CD4-positive, alpha-beta T cell treated with Interleukin-6 at 100 ng/mL for 8 hours (primary cell): Measurements from ENCODE around the gene CFAP46.

Experiments used
- DNase-seq: peaks from one replicate; pipeline ENCODE4 v3.0.0-alpha.2; 2020; ENCODE audit warnings: mixed read lengths, low spot score

CFAP46 gene

GRCh38 chr10:132942101-132943057 lies at the start of gene CFAP46:
CFAP46 (minus strand) TSS chr10:132942570; CDS start chr10:132942484, 86 bp downstream.
- no peak for DNase-seq

GRCh38 chr10:132991706-132992432 lies 49.5 kb upstream of the CFAP46 start:
- no peak for DNase-seq

DNA sequence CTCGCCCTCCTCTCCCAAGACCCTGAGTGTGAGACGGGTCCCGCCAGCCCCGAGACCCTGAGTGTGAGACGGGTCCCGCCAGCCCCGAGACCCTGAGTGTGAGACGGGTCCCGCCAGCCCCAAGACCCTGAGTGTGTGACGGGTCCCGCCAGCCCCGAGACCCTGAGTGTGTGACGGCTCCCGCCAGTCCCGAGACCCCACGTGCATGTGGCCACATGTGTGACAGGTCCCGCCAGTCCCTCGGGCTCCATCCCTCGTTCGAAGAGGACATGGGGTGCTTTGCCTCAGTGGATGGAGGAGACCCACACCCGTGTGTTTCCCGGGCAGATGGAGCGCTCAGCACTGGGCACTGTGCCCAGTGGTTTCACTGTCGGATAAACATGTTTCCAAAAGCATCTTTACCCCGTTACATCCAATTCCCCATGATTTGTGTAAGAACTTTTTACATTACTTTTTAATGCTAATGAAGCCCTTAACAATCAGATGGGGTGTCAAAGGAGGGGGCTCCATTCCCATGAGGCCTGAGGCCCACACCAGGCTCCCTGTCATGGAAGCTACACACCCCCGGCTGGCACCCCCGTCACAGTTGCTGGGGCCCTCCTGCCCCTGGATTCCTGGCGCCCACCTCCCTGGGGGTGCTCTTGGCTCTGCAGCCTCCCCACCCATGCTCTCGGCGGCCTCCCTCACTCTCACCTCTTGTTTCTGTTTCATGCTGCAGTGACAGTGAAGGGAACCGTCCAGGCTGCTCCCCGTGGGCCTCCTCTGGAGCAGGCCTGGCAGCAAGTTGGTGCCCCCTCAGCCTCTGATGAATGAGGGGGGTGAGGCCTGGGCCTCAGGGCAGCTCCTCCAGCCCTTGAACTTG lies 48.5 kb upstream of the CFAP46 start:
- no peak for DNase-seq

- no peak for DNase-seq
Measured at GRCh38 chr10:132989476-132990415, 47.4 kb upstream of the CFAP46 start.

GRCh38 chr10:132988988-132989387 lies 46.6 kb upstream of the CFAP46 start:
- no peak for DNase-seq

DNA sequence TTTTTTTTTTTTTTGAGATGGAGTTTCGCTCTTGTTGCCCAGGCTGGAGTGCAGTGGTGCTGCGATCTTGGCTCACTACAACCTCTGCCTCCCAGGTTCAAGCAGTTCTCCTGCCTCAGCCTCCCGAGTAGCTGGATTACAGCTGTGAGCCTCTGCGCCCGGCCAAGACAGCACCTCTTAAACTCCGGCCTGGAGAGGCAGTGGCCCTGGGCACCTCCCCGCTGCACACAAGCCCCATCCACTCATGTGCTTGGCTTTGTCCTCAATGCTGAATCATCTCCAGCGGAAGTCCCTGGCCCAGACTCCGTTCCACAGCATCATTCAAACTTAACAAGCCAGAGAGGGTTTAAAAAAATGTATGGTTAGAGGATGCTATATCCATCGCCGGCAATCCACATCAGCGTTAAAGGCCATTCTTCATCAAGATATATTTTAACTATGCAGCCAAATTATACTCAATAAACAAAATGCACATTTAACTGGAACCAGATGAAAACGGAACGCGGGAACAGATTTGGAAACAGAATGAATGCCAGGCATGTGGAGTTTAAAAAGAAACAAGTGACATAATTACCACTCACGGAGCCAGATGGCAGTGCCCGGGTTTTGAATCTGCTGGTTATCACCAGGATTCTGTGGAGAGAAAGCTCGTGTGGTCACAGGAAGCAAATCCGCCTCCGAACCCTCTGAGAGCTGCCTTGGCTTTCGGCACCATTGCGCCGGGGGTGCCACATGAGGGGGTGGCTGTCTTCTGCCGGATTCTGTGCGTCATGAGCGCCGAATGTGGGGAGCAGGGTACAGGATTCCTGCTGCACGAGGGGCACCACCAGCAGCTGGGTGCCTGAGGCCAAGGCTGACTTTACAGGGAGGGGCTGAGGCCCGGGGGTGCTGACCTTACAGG lies 45.6 kb upstream of the CFAP46 start:
- DNase-seq = no peak

GRCh38 chr10:132986978-132987377 lies 44.6 kb upstream of the CFAP46 start:
- no peak for DNase-seq

DNA sequence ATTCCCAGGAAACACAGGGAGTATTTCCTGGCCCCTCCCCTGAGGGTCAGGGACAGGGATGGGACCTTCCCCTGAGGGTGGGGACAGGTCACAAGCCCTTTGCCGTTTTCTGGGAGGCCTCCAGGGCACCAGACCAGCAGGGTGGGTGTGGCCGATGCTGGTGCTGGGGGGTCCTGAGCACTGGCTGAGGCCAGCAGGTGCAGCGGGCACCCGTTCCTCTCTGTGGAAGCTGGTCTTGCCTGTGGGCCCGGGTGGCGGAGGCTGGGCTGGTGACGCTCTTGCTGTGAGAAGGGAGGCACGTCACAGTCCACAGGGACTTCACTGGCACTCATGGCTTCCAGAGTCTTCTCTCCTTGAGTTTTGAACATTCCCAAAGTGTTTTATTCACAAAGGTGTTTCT lies 44.2 kb upstream of the CFAP46 start:
- no peak for DNase-seq

- no peak for DNase-seq
Measured at GRCh38 chr10:132986076-132986475, 43.7 kb upstream of the CFAP46 start.

DNA sequence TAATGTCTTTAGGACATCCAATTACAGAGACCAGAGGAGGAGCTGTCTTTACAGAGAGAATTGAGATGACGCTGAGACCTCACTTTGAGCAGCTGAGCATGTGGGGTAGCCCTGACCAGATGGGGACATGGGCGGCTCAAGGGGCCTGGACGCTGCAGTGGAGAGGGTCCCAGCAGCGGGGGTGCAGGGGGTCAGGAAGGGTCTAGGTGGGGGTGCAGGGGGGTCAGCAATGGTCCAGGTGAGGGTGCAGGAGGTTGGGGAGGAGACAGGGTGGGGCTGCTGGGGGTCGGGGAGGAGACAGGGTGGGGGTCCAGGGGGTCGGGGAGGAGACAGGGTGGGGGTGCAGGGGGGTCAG lies 43.2 kb upstream of the CFAP46 start:
- DNase-seq = no peak

- no peak for DNase-seq
Measured at GRCh38 chr10:132984801-132985545, 42.6 kb upstream of the CFAP46 start.

- no peak for DNase-seq
Measured at GRCh38 chr10:132984008-132984295, 41.6 kb upstream of the CFAP46 start.

- DNase-seq = no peak
Measured at GRCh38 chr10:132983252-132984007, 41.1 kb upstream of the CFAP46 start.

DNA sequence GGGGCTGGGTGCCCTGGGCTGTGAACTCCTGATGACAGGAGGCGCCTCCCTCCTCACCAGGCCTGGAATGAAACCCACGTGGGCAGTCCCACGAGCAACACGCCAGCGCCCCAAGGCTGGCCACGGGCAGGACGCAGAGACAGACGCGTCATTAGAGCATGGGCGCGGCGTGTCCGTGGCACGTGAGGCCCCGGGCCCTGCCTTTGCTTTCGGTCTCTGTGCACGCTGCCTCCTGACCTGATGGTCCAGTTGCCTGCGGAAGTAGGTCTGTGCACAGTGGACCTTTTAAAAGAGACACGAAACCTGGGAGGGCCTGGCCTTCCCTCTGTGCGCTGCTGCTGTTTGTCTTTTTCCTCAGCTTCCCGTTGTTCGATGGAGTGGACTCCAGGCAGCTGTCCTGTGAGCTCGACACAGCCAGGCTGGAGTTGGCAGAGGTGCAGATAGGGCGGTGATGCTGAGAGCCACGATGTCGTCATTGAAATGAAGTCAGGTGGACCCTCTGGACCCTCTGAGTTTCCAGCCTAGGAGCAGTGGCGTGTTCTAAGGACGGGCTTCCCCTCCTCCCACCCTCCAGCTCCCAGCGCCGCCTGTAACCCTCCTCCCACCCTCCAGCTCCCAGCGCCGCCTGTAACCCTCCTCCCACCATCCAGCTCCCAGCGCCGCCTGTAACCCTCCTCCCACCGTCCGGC lies 40.1 kb upstream of the CFAP46 start:
- no peak for DNase-seq

- DNase-seq = no peak
Measured at GRCh38 chr10:132981746-132982145, 39.4 kb upstream of the CFAP46 start.

- no peak for DNase-seq
Measured at GRCh38 chr10:132981173-132981555, 38.8 kb upstream of the CFAP46 start.

DNA sequence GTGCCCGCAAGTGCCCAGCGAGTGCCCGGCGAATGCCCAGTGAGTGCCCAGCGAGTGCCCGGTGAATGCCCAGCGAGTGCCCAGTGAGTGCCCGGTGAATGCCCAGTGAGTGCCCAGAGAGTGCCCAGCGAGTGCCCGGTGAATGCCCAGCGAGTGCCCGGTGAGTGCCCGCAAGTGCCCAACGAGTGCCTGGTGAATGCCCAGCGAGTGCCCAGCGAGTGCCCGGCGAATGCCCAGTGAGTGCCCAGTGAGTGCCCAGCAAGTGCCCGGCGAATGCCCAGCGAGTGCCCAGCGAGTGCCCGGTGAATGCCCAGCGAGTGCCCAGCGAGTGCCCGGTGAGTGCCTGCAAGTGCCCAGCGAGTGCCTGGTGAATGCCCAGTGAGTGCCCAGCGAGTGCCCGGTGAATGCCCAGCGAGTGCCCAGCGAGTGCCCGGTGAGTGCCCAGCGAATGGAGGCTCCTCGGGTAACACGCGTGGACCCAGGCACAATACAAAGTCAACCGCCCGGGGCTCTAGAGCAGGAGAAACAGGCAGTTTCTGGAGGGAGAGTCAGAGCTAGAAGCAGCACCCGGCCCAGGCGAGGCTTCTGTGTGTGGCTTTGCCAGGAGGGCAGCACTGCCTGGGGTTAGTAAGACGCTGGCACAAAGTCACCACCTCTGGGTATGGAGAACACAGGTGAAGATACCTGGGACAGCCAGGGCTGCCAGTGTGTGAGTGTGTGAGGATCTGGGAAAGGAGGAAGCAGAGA lies 38.2 kb upstream of the CFAP46 start:
- no peak for DNase-seq
